ENCODE data around the gene C16orf86. TPM values are rescaled to one million over a fixed set of nuclear protein-coding genes. Genes with fewer than 3 reads are reported as not detected.

The C16orf86 gene
- total and polyA plus RNA-seq, 2 of the 8 experiments (the other 6 are each of a cell fraction or from before 2014, with no cell fraction given): 1.4 to 2.3 TPM

- TF ChIP-seq ASH2L (IDR thresholded peaks at IDR 0.05; ENCODE audit: low read length): no peak
Measured at GRCh38 chr16:67663877-67664222, 2.8 kb upstream of the C16orf86 start (continued).

All from H1 (cell line).